Measurements from ENCODE around the gene TMX2. TPM values are rescaled to one million over a fixed set of nuclear protein-coding genes. Genes with fewer than 3 reads are reported as not detected.

TMX2 gene
- total and polyA plus RNA-seq, 2 donors (not counting 3 experiments of a cell fraction or from before 2014, with no cell fraction given), result 52.7 to 67.7 TPM

DNA sequence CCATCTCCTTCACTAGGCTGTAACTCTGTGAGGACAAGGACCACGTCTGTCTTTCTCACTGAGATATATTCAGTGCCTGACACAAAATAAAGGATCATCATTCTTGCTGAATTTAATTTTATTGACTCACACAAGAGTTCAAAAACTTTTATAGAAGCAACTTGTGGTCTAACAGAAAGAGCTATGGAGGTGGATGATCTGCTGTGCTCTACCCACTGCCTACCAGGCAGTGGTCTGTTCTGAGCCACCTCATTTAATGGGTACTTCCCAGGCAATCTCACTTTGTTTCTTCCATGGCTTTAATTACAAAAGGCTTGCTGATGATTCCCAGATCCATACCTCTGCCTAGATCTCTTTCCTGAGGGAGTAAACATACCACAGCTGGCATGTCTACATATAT lies 34.5 kb downstream of the TMX2 start:
- no peaks in the 10 kb centered on the region for H3K27me3 ChIP-seq (ENCODE audit: control insufficient read depth in 2 of 2, insufficient read depth in 2 of 2, low read length in 2 of 2)
- DNase-seq (ENCODE audit: low read depth, low spot score), result no peak
- no peak for FAIRE-seq
- no peak overlapping the region for H3K4me3 ChIP-seq (replicated peaks in 1 of 3; ENCODE audit: insufficient read depth in 1 of 3, low read depth in 1 of 3, low read length in 3 of 3)
- dilution Hi-C loops (cut with MboI; ENCODE audit: extremely low pct_ligation_motif_present, low sequenced_read_pairs) (no loop called here), intact Hi-C loops (cut with micrococcal nuclease) (no loop called here)
- no TSS peak for BruUV-seq (replicated peaks)
- no peaks in the 10 kb centered on the region for H4K20me1 ChIP-seq (replicated peaks; ENCODE audit: control insufficient read depth, extremely low read depth, insufficient read depth, low read length)
- H3K36me3 ChIP-seq (ENCODE audit: control insufficient read depth in 2 of 2, extremely low read depth in 1 of 2, insufficient read depth in 2 of 2, low read length in 2 of 2), result peaks cover 2 to 17% of the 10 kb centered on the region in 2 experiments
- H3K27ac ChIP-seq (ENCODE audit: insufficient read depth, low read depth, low read length), result no peak overlapping the region
- TF ChIP-seq, protein P1, sequence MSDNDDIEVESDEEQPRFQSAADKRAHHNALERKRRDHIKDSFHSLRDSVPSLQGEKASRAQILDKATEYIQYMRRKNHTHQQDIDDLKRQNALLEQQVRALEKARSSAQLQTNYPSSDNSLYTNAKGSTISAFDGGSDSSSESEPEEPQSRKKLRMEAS (IDR thresholded peaks at IDR 0.05; ENCODE audit: insufficient read depth, insufficient read length), result no peak
- TF ChIP-seq MYC (IDR thresholded peaks at IDR 0.05; ENCODE audit: low read depth, low read length) (no peak), FOS (IDR thresholded peaks at IDR 0.05; ENCODE audit: borderline replicate concordance, insufficient read depth, low read length) (no peak), EZH2 (IDR thresholded peaks at IDR 0.05; ENCODE audit: borderline replicate concordance, low read depth, low read length, severe bottlenecking) (no peak), POLR2AphosphoS5 (IDR thresholded peaks at IDR 0.05; ENCODE audit: insufficient read depth, low read depth, low read length) (no peak), GATA2 (IDR thresholded peaks at IDR 0.05; ENCODE audit: insufficient read depth, insufficient read length, low read depth, low read length) (no peak), POLR2A (IDR thresholded peaks at IDR 0.05; ENCODE audit: low read depth, low read length) (no peak), JUN (IDR thresholded peaks at IDR 0.05; ENCODE audit: borderline replicate concordance, insufficient read depth, insufficient read length, low read depth) (no peak)
- TF ChIP-seq, protein P2, sequence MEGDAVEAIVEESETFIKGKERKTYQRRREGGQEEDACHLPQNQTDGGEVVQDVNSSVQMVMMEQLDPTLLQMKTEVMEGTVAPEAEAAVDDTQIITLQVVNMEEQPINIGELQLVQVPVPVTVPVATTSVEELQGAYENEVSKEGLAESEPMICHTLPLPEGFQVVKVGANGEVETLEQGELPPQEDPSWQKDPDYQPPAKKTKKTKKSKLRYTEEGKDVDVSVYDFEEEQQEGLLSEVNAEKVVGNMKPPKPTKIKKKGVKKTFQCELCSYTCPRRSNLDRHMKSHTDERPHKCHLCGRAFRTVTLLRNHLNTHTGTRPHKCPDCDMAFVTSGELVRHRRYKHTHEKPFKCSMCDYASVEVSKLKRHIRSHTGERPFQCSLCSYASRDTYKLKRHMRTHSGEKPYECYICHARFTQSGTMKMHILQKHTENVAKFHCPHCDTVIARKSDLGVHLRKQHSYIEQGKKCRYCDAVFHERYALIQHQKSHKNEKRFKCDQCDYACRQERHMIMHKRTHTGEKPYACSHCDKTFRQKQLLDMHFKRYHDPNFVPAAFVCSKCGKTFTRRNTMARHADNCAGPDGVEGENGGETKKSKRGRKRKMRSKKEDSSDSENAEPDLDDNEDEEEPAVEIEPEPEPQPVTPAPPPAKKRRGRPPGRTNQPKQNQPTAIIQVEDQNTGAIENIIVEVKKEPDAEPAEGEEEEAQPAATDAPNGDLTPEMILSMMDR (IDR thresholded peaks at IDR 0.05; ENCODE audit: extremely low read depth in 1 of 2, insufficient read depth in 1 of 2, low read depth in 1 of 2, low read length in 2 of 2), result no peak
- peaks cover 8% of the 10 kb centered on the region for H3K4me1 ChIP-seq (ENCODE audit: control insufficient read depth, extremely low read depth, insufficient read depth, low read length)
- CTCF ChIA-PET, result interaction anchor here (1.5 to 7.7 kb wide), 3 partner anchors 14 to 767 kb away, joined by 5 to 325 read pairs (median 6); partner anchors contain the start of gene CTNND1
- no peaks in the 10 kb centered on the region for H3K9me1 ChIP-seq (replicated peaks; ENCODE audit: control insufficient read depth, extremely low read depth, insufficient read depth, low read length)
- no peak overlapping the region for H3K9ac ChIP-seq (replicated peaks; ENCODE audit: extremely low read depth, insufficient read depth, low read length)
- no peaks in the 10 kb centered on the region for H3K9me3 ChIP-seq (replicated peaks; ENCODE audit: control insufficient read depth, insufficient read depth, low read length)
- POLR2A ChIA-PET, result interaction anchor here (0.5 to 0.6 kb wide), 2 partner anchors 45 to 98 kb away, joined by 3 read pairs; no protein-coding TSS in a partner anchor
- H3K4me2 ChIP-seq (ENCODE audit: insufficient read depth, low read length), result no peak overlapping the region
- no peak overlapping the region for H2AFZ ChIP-seq (ENCODE audit: low read depth, low read length)
- H3K79me2 ChIP-seq (ENCODE audit: control insufficient read depth, insufficient read depth, low read length), result peaks cover 9% of the 10 kb centered on the region
